A549 (cell line): ENCODE data around the gene BNIP3.

Experiments
- ELK1 ChIP-seq: fragments of 150-350 bp; IDR thresholded peaks from 2 replicates; pipeline ENCODE4 v1.6.1; 2014; ENCODE audit warnings: low read depth, mild to moderate bottlenecking, low read length
- EP300 ChIP-seq, 2 experiments: fragments of >200 bp; sonication (Bioruptor Twin); formaldehyde crosslinking; IDR thresholded peaks; 2 replicates in 1 of 2; 3 replicates in 1 of 2; pipeline ENCODE4 v1.6.1; 2016 to 2017
- HOXB13 ChIP-seq: fragments of 250-450 bp; sonication (Bioruptor Pico); IDR thresholded peaks from 2 replicates; pipeline ENCODE4 v1.5.0; 2020; ENCODE audit warnings: low read depth, mild to moderate bottlenecking, moderate library complexity
- MAZ ChIP-seq: fragments of 150-350 bp; IDR thresholded peaks from 2 replicates; pipeline ENCODE4 v1.6.1; 2014; ENCODE audit warnings: antibody characterized with exemption, low read depth, low read length, borderline replicate concordance
- MYC ChIP-seq: IDR thresholded peaks from 2 replicates; pipeline ENCODE4 v1.6.1; 2012; ENCODE audit warnings: mild to moderate bottlenecking, inconsistent platforms, low read length, improper control_type of control experiment, borderline replicate concordance
- RNF2 ChIP-seq: fragments of 200-600 bp; sonication (generic); IDR thresholded peaks from 2 replicates; pipeline ENCODE4 v1.6.1; 2016; ENCODE audit warnings: low read depth, mild to moderate bottlenecking, antibody characterized with exemption, moderate library complexity, borderline replicate concordance
- SMC3 ChIP-seq: fragments of >200 bp; sonication (Bioruptor Twin); formaldehyde crosslinking; IDR thresholded peaks from 3 replicates; pipeline ENCODE4 v1.6.1; 2018; ENCODE audit warnings: inconsistent platforms
- TF ChIP-seq, protein P1 (sequence below): fragments of >200 bp; sonication (Bioruptor Twin); formaldehyde crosslinking; IDR thresholded peaks from 3 replicates; pipeline ENCODE4 v1.5.1; 2016
- TF ChIP-seq, protein P2 (sequence below): fragments of 200-600 bp; sonication (generic); IDR thresholded peaks from 2 replicates; pipeline ENCODE4 v1.6.1; 2016; ENCODE audit warnings: antibody characterized with exemption, mild to moderate bottlenecking, moderate library complexity

GRCh38 chr10:131981429-131982184 lies at the start of gene BNIP3:
- TF ChIP-seq, protein P1, sequence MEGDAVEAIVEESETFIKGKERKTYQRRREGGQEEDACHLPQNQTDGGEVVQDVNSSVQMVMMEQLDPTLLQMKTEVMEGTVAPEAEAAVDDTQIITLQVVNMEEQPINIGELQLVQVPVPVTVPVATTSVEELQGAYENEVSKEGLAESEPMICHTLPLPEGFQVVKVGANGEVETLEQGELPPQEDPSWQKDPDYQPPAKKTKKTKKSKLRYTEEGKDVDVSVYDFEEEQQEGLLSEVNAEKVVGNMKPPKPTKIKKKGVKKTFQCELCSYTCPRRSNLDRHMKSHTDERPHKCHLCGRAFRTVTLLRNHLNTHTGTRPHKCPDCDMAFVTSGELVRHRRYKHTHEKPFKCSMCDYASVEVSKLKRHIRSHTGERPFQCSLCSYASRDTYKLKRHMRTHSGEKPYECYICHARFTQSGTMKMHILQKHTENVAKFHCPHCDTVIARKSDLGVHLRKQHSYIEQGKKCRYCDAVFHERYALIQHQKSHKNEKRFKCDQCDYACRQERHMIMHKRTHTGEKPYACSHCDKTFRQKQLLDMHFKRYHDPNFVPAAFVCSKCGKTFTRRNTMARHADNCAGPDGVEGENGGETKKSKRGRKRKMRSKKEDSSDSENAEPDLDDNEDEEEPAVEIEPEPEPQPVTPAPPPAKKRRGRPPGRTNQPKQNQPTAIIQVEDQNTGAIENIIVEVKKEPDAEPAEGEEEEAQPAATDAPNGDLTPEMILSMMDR = no peak
- TF ChIP-seq ELK1 = no peak
- TF ChIP-seq, protein P2, sequence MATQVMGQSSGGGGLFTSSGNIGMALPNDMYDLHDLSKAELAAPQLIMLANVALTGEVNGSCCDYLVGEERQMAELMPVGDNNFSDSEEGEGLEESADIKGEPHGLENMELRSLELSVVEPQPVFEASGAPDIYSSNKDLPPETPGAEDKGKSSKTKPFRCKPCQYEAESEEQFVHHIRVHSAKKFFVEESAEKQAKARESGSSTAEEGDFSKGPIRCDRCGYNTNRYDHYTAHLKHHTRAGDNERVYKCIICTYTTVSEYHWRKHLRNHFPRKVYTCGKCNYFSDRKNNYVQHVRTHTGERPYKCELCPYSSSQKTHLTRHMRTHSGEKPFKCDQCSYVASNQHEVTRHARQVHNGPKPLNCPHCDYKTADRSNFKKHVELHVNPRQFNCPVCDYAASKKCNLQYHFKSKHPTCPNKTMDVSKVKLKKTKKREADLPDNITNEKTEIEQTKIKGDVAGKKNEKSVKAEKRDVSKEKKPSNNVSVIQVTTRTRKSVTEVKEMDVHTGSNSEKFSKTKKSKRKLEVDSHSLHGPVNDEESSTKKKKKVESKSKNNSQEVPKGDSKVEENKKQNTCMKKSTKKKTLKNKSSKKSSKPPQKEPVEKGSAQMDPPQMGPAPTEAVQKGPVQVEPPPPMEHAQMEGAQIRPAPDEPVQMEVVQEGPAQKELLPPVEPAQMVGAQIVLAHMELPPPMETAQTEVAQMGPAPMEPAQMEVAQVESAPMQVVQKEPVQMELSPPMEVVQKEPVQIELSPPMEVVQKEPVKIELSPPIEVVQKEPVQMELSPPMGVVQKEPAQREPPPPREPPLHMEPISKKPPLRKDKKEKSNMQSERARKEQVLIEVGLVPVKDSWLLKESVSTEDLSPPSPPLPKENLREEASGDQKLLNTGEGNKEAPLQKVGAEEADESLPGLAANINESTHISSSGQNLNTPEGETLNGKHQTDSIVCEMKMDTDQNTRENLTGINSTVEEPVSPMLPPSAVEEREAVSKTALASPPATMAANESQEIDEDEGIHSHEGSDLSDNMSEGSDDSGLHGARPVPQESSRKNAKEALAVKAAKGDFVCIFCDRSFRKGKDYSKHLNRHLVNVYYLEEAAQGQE = no peak
- no peak for TF ChIP-seq HOXB13 (CRISPR knock-in tag)
- peak; percentile 12; the same call in 1 of the 3 replicates for TF ChIP-seq SMC3
- no peak for TF ChIP-seq MAZ
- 0 out of 2 replicates have a peak, but pooled peaks have one; percentile 41 for TF ChIP-seq MYC
- TF ChIP-seq RNF2 = no peak
- TF ChIP-seq EP300 (IDR thresholded peaks at IDR 0.05) = no peak
